GM12872 (cell line): ENCODE measurements around the gene XPC.

ENCODE experiments used
- TF ChIP-seq, protein P1 (sequence below): IDR thresholded peaks from 3 replicates; pipeline ENCODE4 v1.5.1; 2011; ENCODE audit warnings: low read depth, mild to moderate bottlenecking, low read length, moderate library complexity; ENCODE audit not compliant: insufficient read depth

The XPC gene

DNA sequence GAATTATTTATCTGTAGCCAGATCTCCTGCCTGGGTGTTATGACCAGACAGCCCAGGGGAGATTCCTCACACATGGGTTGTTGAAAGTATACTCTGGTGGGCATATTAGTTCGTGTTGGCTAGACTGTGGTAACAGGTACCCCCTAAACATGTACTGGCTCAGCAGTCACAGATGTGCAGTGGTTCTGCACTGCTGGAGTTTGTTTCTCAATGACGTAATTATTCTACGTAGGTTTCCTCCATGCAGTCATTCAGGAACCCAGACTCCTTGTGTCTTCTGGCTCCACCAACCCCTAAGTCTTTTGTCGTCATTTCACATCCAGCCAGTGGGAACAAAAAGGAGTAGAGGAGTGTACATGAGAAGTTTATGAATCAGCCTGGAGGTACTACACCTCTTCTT lies 16.5 kb upstream of the XPC start:
- TF ChIP-seq, protein P1, sequence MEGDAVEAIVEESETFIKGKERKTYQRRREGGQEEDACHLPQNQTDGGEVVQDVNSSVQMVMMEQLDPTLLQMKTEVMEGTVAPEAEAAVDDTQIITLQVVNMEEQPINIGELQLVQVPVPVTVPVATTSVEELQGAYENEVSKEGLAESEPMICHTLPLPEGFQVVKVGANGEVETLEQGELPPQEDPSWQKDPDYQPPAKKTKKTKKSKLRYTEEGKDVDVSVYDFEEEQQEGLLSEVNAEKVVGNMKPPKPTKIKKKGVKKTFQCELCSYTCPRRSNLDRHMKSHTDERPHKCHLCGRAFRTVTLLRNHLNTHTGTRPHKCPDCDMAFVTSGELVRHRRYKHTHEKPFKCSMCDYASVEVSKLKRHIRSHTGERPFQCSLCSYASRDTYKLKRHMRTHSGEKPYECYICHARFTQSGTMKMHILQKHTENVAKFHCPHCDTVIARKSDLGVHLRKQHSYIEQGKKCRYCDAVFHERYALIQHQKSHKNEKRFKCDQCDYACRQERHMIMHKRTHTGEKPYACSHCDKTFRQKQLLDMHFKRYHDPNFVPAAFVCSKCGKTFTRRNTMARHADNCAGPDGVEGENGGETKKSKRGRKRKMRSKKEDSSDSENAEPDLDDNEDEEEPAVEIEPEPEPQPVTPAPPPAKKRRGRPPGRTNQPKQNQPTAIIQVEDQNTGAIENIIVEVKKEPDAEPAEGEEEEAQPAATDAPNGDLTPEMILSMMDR, result no peak

DNA sequence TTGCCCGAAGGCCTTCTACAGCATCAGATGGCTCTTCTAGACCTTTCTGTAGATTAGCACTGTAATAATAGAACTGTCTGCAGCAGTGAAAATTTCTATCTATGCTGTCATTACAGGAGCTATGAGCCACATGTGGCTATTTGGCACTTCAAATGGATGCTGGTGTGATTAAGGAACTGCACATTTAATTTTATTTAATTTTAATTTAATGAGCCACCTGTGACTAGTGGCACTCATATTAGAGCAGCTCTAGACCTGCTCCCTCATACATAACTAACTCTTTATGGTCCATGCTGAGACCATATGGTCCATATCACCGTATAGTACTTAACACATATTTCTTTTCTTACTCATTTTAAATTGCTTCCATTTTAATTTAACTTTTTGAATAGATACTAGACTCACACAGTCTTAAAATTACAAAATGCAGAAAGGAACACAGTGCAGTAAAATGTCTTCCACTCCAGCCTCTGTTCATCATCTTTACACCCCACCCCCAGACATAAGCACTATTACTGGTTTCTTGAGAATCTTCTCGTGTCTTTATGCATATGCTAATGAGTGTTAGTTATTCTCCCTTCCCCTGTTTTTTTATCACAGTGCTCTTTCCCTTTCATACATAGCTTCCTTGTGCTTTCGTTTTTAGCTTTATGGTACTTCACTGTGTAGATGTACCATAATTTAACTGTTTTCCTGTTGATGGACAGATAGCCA lies 9.8 kb upstream of the XPC start:
- TF ChIP-seq, protein P1, result no peak

DNA sequence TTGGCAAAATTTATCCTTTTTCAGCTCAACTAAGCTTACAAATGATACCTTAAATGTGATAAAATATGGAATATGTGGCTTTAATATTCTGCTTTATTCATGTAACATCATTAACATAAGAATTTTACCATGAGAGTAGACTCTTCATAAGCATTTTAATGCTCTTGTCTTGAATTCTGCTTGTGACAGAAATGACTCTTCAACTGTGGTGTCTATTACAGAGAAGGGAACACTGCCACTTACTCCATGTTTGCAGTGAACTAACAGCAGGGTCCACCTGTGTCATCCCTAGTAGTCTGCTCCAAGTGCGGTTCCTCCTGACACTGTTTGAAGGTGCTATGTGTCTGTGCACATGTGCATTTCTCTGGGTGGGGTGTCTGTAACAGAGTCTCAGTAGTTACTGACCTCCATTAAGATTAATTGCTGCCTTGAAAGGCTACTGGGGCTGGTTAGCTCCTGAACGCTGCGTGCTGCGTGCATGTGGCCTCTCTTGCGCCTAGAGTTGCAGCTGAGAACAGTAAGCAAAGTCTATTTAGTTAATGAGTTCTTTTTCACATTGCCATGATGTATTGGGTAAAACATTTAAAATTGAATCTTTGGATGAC lies 8.6 kb upstream of the XPC start:
- TF ChIP-seq, protein P1, result no peak

DNA sequence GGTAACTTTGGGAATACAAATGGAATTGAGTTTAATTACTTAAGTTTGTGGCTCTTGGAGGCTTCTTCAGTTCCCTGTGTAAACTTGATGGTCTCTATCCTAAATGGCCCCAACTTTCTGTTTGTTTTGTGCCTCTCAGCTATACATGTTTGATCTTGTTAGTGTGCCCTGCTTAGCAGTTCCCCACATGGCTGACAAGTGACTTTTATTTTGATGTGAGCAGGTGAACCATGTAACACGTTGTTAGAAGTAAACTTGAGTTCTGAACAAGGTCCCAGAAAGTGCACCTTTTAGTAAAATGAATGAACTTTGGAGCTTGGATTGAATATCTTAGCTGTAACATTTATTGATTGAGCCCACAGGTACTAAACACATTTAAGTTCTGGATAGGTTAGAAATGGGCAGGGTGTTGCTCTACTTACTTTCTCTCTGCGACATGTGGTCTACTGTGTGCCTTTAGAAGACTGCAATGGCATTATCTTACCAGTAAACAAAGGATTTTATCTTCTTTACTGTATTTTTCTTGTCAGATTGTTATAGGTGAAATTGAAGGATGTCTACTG lies 4.7 kb upstream of the XPC start:
- TF ChIP-seq, protein P1, result no peak

DNA sequence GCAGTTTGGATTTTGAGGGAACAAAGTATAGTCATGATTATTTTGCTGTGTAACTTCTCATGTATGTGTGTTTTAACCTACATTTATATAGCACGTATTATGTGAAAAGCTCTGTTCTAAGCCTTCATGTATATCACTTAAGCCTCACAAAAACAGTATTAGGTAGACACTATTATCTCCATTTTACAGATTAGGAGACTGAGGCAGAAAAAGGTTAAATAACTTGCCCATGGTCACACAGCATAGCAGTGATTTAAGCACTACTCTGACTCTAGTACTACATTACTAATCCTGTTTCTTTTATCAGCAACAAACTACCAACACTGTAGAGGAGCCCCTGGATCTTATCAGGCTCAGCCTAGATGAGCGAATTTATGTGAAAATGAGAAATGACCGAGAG lies 2.9 kb upstream of the XPC start:
- TF ChIP-seq, protein P1, result no peak

DNA sequence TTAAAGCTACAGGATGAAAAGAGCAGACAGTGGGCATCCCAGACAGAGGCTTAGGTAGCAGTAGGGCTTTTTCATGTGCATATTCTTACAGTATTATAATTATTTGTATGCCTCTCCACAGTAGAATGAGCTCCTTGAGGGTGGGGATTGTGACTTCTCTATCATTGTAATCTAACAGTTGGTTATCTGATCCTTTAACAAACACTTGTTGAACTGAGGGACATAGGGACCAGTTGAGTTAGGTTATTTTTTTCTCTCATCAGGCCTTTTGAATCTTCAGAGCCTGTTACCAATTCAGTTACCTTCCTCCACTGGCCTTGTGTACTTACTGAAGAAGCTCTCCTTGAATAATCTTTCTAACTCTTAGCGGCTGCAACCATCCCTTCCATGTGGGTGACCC lies 1.4 kb upstream of the XPC start:
- TF ChIP-seq, protein P1, result no peak

DNA sequence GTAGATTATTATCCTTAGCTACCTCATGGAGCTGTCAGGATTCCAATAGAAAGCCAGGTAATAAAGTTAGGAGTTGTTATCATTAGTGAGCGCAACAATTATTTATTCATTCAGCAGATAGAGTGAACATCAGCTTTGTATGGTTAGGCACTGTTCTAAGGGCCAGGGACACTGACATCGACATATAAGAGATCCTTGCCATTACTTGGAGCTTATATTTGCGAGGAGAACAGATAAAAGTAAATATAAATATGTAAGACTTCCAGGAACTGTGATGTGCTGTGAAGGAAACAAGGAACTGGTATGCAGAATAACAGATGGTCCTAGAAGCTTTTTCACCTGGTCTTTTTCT lies 689 bp upstream of the XPC start:
- TF ChIP-seq, protein P1, result no peak
